Omental fat pad (tissue), 4 donors: ENCODE results near the gene PRUNE2. TPM values are rescaled to one million over a fixed set of nuclear protein-coding genes. Genes with fewer than 3 reads are reported as not detected.

Experiments
- ATAC-seq: fragments of 150-250 bp; one replicate; pipeline ENCODE4 v1.9.1; 2016; ENCODE audit warnings: mild to moderate bottlenecking, moderate library complexity; ENCODE audit not compliant: low FRiP score
- DNase-seq: peaks from one replicate; pipeline ENCODE4 v3.0.0-alpha.2; 2019; ENCODE audit warnings: low spot score
- total RNA-seq, 4 donors: library from RNA; depleted of rRNA; stranded (reverse); fragments of >200 nt; gene quantifications; one replicate each; pipeline ENCODE4 v1.1.0, GENCODE V29; 2016
- TF ChIP-seq, protein P1 (sequence below), 3 donors: fragments of 450-650 bp; IDR thresholded peaks; one replicate each; pipeline ENCODE4 v1.5.1; 2016 to 2017; ENCODE audit warnings: antibody characterized with exemption in 3 of 3, mild to moderate bottlenecking in 3 of 3, moderate library complexity in 2 of 3

PRUNE2 gene
- total RNA-seq, 4 donors from 2014 or later: 3.1 to 13.4 (median 12.0) TPM

- ATAC-seq (no peak), DNase-seq (no peak)
- TF ChIP-seq, protein P1, sequence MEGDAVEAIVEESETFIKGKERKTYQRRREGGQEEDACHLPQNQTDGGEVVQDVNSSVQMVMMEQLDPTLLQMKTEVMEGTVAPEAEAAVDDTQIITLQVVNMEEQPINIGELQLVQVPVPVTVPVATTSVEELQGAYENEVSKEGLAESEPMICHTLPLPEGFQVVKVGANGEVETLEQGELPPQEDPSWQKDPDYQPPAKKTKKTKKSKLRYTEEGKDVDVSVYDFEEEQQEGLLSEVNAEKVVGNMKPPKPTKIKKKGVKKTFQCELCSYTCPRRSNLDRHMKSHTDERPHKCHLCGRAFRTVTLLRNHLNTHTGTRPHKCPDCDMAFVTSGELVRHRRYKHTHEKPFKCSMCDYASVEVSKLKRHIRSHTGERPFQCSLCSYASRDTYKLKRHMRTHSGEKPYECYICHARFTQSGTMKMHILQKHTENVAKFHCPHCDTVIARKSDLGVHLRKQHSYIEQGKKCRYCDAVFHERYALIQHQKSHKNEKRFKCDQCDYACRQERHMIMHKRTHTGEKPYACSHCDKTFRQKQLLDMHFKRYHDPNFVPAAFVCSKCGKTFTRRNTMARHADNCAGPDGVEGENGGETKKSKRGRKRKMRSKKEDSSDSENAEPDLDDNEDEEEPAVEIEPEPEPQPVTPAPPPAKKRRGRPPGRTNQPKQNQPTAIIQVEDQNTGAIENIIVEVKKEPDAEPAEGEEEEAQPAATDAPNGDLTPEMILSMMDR (IDR thresholded peaks at IDR 0.05): no peak
Observed at GRCh38 chr9:76637416-76637815, 268.5 kb downstream of the PRUNE2 start.

GRCh38 chr9:76634356-76635054 is 271.4 kb downstream of the PRUNE2 start:
- TF ChIP-seq, protein P1 (IDR thresholded peaks at IDR 0.05): no peak
- DNase-seq: no peak
- no peak for ATAC-seq

DNA sequence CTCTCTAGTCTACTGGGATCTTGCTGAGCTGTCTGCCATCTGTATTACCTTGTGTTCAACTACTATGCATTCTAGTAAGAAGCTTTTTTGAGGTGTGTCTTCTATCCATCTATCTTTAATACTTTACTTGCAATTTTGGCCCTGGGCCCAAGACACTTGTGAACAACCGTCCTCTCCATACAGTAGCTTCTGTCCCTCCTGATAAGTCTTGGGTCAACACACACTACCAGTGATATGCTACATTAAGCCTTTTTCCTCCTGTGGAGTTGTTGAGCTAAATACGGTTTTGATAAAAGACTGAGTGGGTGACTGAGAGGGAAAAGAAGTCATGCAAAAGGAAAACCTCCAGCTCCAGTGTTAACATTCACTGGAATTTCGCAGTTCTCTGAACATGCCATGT is 275.0 kb downstream of the PRUNE2 start:
- TF ChIP-seq, protein P1 (IDR thresholded peaks at IDR 0.05): no peak
- DNase-seq: no peak
- ATAC-seq: no peak

GRCh38 chr9:76629205-76629990 is 276.5 kb downstream of the PRUNE2 start:
- ATAC-seq: no peak
- DNase-seq: no peak
- TF ChIP-seq, protein P1 (IDR thresholded peaks at IDR 0.05): no peak

GRCh38 chr9:76628155-76628554 is 277.8 kb downstream of the PRUNE2 start:
- TF ChIP-seq, protein P1 (IDR thresholded peaks at IDR 0.05): no peak
- no peak for DNase-seq

GRCh38 chr9:76626980-76627379 is 278.9 kb downstream of the PRUNE2 start:
- DNase-seq: no peak
- TF ChIP-seq, protein P1 (IDR thresholded peaks at IDR 0.05): no peak
- ATAC-seq: no peak

More at GRCh38 chr9:76628155-76628554, 277.8 kb downstream of the PRUNE2 start:
- no peak for ATAC-seq
